ENCODE results near the gene UFSP1. TPM values are rescaled to one million over a fixed set of nuclear protein-coding genes. Genes with fewer than 3 reads are reported as not detected.

UFSP1 gene
- total and polyA plus RNA-seq, 2 experiments from 2014 or later, result 3.9 to 4.2 TPM

- no peaks in the 10 kb centered on the region for H3K9me3 ChIP-seq (ENCODE audit: low read depth)
- peaks cover 52% of the 10 kb centered on the region for H3K79me2 ChIP-seq
- H3K27me3 ChIP-seq, result no peaks in the 10 kb centered on the region
- TF ChIP-seq EZH2phosphoT487 (IDR thresholded peaks at IDR 0.05; ENCODE audit: low read depth, severe bottlenecking, unreplicated experiment), result no peak
- TF ChIP-seq EZH2 (IDR thresholded peaks at IDR 0.05; ENCODE audit: borderline replicate concordance), result no peak
- TF ChIP-seq CTCF (IDR thresholded peaks at IDR 0.05; ENCODE audit: poor library complexity), result no peak
- WGBS (ENCODE audit: low lambda C conversion rate, missing lambda C conversion rate), result 3% methylated on average over 79 of the region's 79 CpGs
- no peaks in the 10 kb centered on the region for H3K9me2 ChIP-seq (replicated peaks; ENCODE audit: insufficient read depth)
- H3K4me3 ChIP-seq, result peak within 1 kb of the TSS; percentile 80
- no peaks in the 10 kb centered on the region for H3K36me3 ChIP-seq (replicated peaks; ENCODE audit: insufficient read depth, low read depth)
- DNase-seq (ENCODE audit: low spot score), result peak; percentile 99
- H3K27ac ChIP-seq, result peak within 1 kb of the TSS; percentile 97
- H2AFZ ChIP-seq, result peak within 1 kb of the TSS; percentile 54
- peaks cover 31% of the 10 kb centered on the region for H3K4me1 ChIP-seq (ENCODE audit: insufficient read depth)
- H3K4me2 ChIP-seq, result peak within 1 kb of the TSS; percentile 96
- H4K20me1 ChIP-seq (ENCODE audit: insufficient read depth, poor library complexity, severe bottlenecking), result peaks cover 40% of the 10 kb centered on the region
These were observed 14.7 kb downstream of the UFSP1 start, which contains the start of gene SRRT for GRCh38 chr7:100874577-100875355. SRRT (plus strand) TSS chr7:100875103; CDS start chr7:100875591, 488 bp downstream.

- H2AFZ ChIP-seq, result peak overlapping the region; percentile 47
- DNase-seq (ENCODE audit: low spot score), result no peak
- H3K4me3 ChIP-seq, result peak overlapping the region; percentile 16
- peak overlapping the region; percentile 97 for H3K27ac ChIP-seq
- 68% methylated on average over 8 of the region's 8 CpGs for WGBS (ENCODE audit: low lambda C conversion rate, missing lambda C conversion rate)
- peak overlapping the region; percentile 77 for H3K4me2 ChIP-seq
- H3K36me3 ChIP-seq (replicated peaks; ENCODE audit: insufficient read depth, low read depth), result no peaks in the 10 kb centered on the region
- peaks cover 48% of the 10 kb centered on the region for H3K79me2 ChIP-seq
- H3K4me1 ChIP-seq (ENCODE audit: insufficient read depth), result peaks cover 31% of the 10 kb centered on the region
- H4K20me1 ChIP-seq (ENCODE audit: insufficient read depth, poor library complexity, severe bottlenecking), result peaks cover 35% of the 10 kb centered on the region
- H3K27me3 ChIP-seq, result no peaks in the 10 kb centered on the region
- no peaks in the 10 kb centered on the region for H3K9me2 ChIP-seq (replicated peaks; ENCODE audit: insufficient read depth)
- no peaks in the 10 kb centered on the region for H3K9me3 ChIP-seq (ENCODE audit: low read depth)
- TF ChIP-seq EZH2phosphoT487 (IDR thresholded peaks at IDR 0.05; ENCODE audit: low read depth, severe bottlenecking, unreplicated experiment) (no peak), EZH2 (IDR thresholded peaks at IDR 0.05; ENCODE audit: borderline replicate concordance) (no peak), CTCF (IDR thresholded peaks at IDR 0.05; ENCODE audit: poor library complexity) (no peak)
These were observed 15.3 kb downstream of the UFSP1 start for GRCh38 chr7:100874300-100874576.

- Histone ChIP-seq H3K4me1 (ENCODE audit: insufficient read depth) (peaks cover 33% of the 10 kb centered on the region), H3K9me3 (ENCODE audit: low read depth) (no peaks in the 10 kb centered on the region), H2AFZ (peak overlapping the region; percentile 47), H4K20me1 (ENCODE audit: insufficient read depth, poor library complexity, severe bottlenecking) (peaks cover 30% of the 10 kb centered on the region), H3K27ac (peak overlapping the region; percentile 97), H3K27me3 (no peaks in the 10 kb centered on the region), H3K4me3 (peak overlapping the region; percentile 16), H3K4me2 (peak overlapping the region; percentile 77), H3K36me3 (replicated peaks; ENCODE audit: insufficient read depth, low read depth) (no peaks in the 10 kb centered on the region), H3K79me2 (peaks cover 48% of the 10 kb centered on the region), H3K9me2 (replicated peaks; ENCODE audit: insufficient read depth) (no peaks in the 10 kb centered on the region)
- over 99% methylated on average over 10 of the region's 10 CpGs for WGBS (ENCODE audit: low lambda C conversion rate, missing lambda C conversion rate)
- TF ChIP-seq EZH2 (IDR thresholded peaks at IDR 0.05; ENCODE audit: borderline replicate concordance), result no peak
- no peak for TF ChIP-seq EZH2phosphoT487 (IDR thresholded peaks at IDR 0.05; ENCODE audit: low read depth, severe bottlenecking, unreplicated experiment)
- no peak for DNase-seq (ENCODE audit: low spot score)
These were observed 15.8 kb downstream of the UFSP1 start for GRCh38 chr7:100873599-100874299.
